ENCODE measurements around the gene PTMA. TPM values are rescaled to one million over a fixed set of nuclear protein-coding genes. Genes with fewer than 3 reads are reported as not detected.
A peak's percentile ranks its signal among the peaks of the same experiment; 100 is the strongest.

Gene PTMA
- polyA plus RNA-seq, 1 of the 3 experiments (the other 2 are of a cell fraction): 767 TPM

- 85% methylated on average over 9 of the region's 11 CpGs for WGBS (ENCODE audit: low lambda C conversion rate)
- DNase-seq: no peak
- Histone ChIP-seq H3K4me1 (ENCODE audit: control insufficient read depth in 1 of 2, insufficient read depth in 2 of 2, low read depth in 1 of 2, low read length in 1 of 2) (peaks cover 0 to 19% of the 10 kb centered on the region in 2 experiments; a peak in 1 of 4 replicates), H3K27me3 (ENCODE audit: insufficient read depth) (no peaks in the 10 kb centered on the region), H2AFZ (ENCODE audit: low read depth) (no peak overlapping the region), H3K36me3 (replicated peaks in 1 of 2; ENCODE audit: control insufficient read depth in 1 of 2, insufficient read depth in 2 of 2, low read length in 1 of 2) (no peaks in the 10 kb centered on the region), H4K20me1 (ENCODE audit: insufficient read depth) (no peaks in the 10 kb centered on the region), H3K9ac (no peak overlapping the region), H3K4me2 (no peak overlapping the region), H3K9me2 (no peaks in the 10 kb centered on the region), H3K27ac (ENCODE audit: low read depth in 2 of 2, low read length in 1 of 2) (no peak overlapping the region), H3K9me3 (no peaks in the 10 kb centered on the region), H3K79me2 (ENCODE audit: insufficient read depth) (no peaks in the 10 kb centered on the region), H3K4me3 (ENCODE audit: low read depth in 2 of 2, low read length in 1 of 2) (no peak overlapping the region), H3F3A (replicated peaks; ENCODE audit: insufficient read depth) (peaks cover 5% of the 10 kb centered on the region)
- POLR2A ChIA-PET: interaction anchor here (1.0 to 5.4 kb wide), 4 partner anchors 22 to 28 kb away, joined by 3 to 38 read pairs (median 8); partner anchors contain the start of gene PTMA
- CTCF ChIA-PET: interaction anchor here (0.7 to 29.4 kb wide), 6 partner anchors 9 to 76 kb away, joined by 3 to 1218 read pairs (median 8); partner anchors contain the start of gene PTMA
- TF ChIP-seq RAD21 (IDR thresholded peaks at IDR 0.05; ENCODE audit: low read length) (no peak), MEF2A (IDR thresholded peaks at IDR 0.05; ENCODE audit: borderline replicate concordance, low read depth) (no peak), EZH2phosphoT487 (IDR thresholded peaks at IDR 0.05; ENCODE audit: borderline replicate concordance, low read depth) (no peak), USF1 (IDR thresholded peaks at IDR 0.05; ENCODE audit: borderline replicate concordance, low read depth) (no peak), POLR2AphosphoS5 (IDR thresholded peaks at IDR 0.05; ENCODE audit: low read depth, low read length) (no peak)
Measured at GRCh38 chr2:231686192-231687100, 21.9 kb upstream of the PTMA start.

GRCh38 chr2:231687133-231687852 is 21.0 kb upstream of the PTMA start:
- no peak overlapping the region for H3K4me3 ChIP-seq (ENCODE audit: low read depth in 2 of 2, low read length in 1 of 2)
- no peaks in the 10 kb centered on the region for H4K20me1 ChIP-seq (ENCODE audit: insufficient read depth)
- no peak overlapping the region for H3K9ac ChIP-seq
- CTCF ChIA-PET: interaction anchor here (1.2 to 29.4 kb wide), 3 partner anchors 10 to 75 kb away, joined by 3 to 1218 read pairs (median 10); partner anchors contain the start of gene PTMA
- no peaks in the 10 kb centered on the region for H3K27me3 ChIP-seq (ENCODE audit: insufficient read depth)
- no peaks in the 10 kb centered on the region for H3K9me3 ChIP-seq
- peaks cover 0 to 15% of the 10 kb centered on the region in 2 experiments; a peak in 1 of 4 replicates for H3K4me1 ChIP-seq (ENCODE audit: control insufficient read depth in 1 of 2, insufficient read depth in 2 of 2, low read depth in 1 of 2, low read length in 1 of 2)
- peak overlapping the region; percentile 11; the same call in 1 of the 2 replicates for H2AFZ ChIP-seq (ENCODE audit: low read depth)
- no peaks in the 10 kb centered on the region for H3F3A ChIP-seq (replicated peaks; ENCODE audit: insufficient read depth)
- POLR2A ChIA-PET: interaction anchor here (0.7 to 1.7 kb wide), 3 partner anchors 21 to 157 kb away, joined by 3 to 11 read pairs (median 3); partner anchors contain the start of genes NMUR1 and PTMA
- no peaks in the 10 kb centered on the region for H3K79me2 ChIP-seq (ENCODE audit: insufficient read depth)
- 64% methylated on average over 8 of the region's 14 CpGs for WGBS (ENCODE audit: low lambda C conversion rate)
- H3K4me2 ChIP-seq: no peak overlapping the region
- peak overlapping the region in 1 of 2 experiments; percentile 3; a peak in 1 of 4 replicates for H3K27ac ChIP-seq (ENCODE audit: low read depth in 2 of 2, low read length in 1 of 2)
- H3K9me2 ChIP-seq: no peaks in the 10 kb centered on the region
- DNase-seq: peak; percentile 89
- no peaks in the 10 kb centered on the region for H3K36me3 ChIP-seq (replicated peaks in 1 of 2; ENCODE audit: control insufficient read depth in 1 of 2, insufficient read depth in 2 of 2, low read length in 1 of 2)
- no peak for TF ChIP-seq CHD2 (IDR thresholded peaks at IDR 0.05; ENCODE audit: low read length, partially characterized antibody)
- no peak for TF ChIP-seq FOXM1 (IDR thresholded peaks at IDR 0.05; ENCODE audit: low read depth)
- TF ChIP-seq MAX (IDR thresholded peaks at IDR 0.05; ENCODE audit: low read depth): peak; percentile 82
- TF ChIP-seq RXRA (IDR thresholded peaks at IDR 0.05; ENCODE audit: borderline replicate concordance, low read depth): no peak
- no peak for TF ChIP-seq FOSL2 (IDR thresholded peaks at IDR 0.05; ENCODE audit: borderline replicate concordance, low read depth)
- no peak for TF ChIP-seq TAF1 (IDR thresholded peaks at IDR 0.05; ENCODE audit: borderline replicate concordance, low read depth, low read length)
- peak; percentile 59 for TF ChIP-seq CTCF (IDR thresholded peaks at IDR 0.05)
- TF ChIP-seq SMC3 (IDR thresholded peaks at IDR 0.05; ENCODE audit: low read depth, low read length): peak; percentile 41
- no peak for TF ChIP-seq SIN3A (IDR thresholded peaks at IDR 0.05; ENCODE audit: borderline replicate concordance, low read depth, low read length)
- no peak for TF ChIP-seq ZBTB33 (IDR thresholded peaks at IDR 0.05; ENCODE audit: borderline replicate concordance, low read depth)
- peak; percentile 72; the same call in 1 of the 2 replicates for TF ChIP-seq USF1 (IDR thresholded peaks at IDR 0.05; ENCODE audit: borderline replicate concordance, low read depth)
- peak; percentile 46; the same call in 1 of the 2 replicates for TF ChIP-seq RAD21 (IDR thresholded peaks at IDR 0.05; ENCODE audit: low read length)

All from SK-N-SH (cell line).